GM12864 (cell line): ENCODE results near the gene TOP3B.

Source experiments
- DNase-seq: peaks from one replicate; pipeline ENCODE4 v3.0.0-alpha.2; 2011; ENCODE audit warnings: low read depth
- H3K4me3 ChIP-seq: 2 replicates; pipeline ENCODE4 v1.5.1; 2011; ENCODE audit warnings: mild to moderate bottlenecking, low read depth, low read length, control low read depth
- CTCF ChIP-seq: IDR thresholded peaks from 2 replicates; pipeline ENCODE4 v1.5.1; 2011; ENCODE audit warnings: low read depth, mild to moderate bottlenecking, moderate library complexity, low read length, control low read depth, inconsistent platforms; ENCODE audit errors: missing control alignments

The TOP3B gene

GRCh38 chr22:21963286-21963685, 19.3 kb downstream of the TOP3B start:
- no peak for DNase-seq

GRCh38 chr22:21962655-21962949, 20.0 kb downstream of the TOP3B start:
- TF ChIP-seq CTCF = no peak
- DNase-seq = no peak
- no peak overlapping the region for H3K4me3 ChIP-seq

More at GRCh38 chr22:21963286-21963685, 19.3 kb downstream of the TOP3B start:
- H3K4me3 ChIP-seq = no peak overlapping the region
- no peak for TF ChIP-seq CTCF

- H3K4me3 ChIP-seq = no peak overlapping the region
- DNase-seq = no peak
- TF ChIP-seq CTCF = no peak
These were observed 20.5 kb downstream of the TOP3B start for GRCh38 chr22:21961886-21962654.

- TF ChIP-seq CTCF = no peak
- no peak overlapping the region for H3K4me3 ChIP-seq
- DNase-seq = no peak
These were observed 21.3 kb downstream of the TOP3B start for GRCh38 chr22:21961127-21961867.

DNA sequence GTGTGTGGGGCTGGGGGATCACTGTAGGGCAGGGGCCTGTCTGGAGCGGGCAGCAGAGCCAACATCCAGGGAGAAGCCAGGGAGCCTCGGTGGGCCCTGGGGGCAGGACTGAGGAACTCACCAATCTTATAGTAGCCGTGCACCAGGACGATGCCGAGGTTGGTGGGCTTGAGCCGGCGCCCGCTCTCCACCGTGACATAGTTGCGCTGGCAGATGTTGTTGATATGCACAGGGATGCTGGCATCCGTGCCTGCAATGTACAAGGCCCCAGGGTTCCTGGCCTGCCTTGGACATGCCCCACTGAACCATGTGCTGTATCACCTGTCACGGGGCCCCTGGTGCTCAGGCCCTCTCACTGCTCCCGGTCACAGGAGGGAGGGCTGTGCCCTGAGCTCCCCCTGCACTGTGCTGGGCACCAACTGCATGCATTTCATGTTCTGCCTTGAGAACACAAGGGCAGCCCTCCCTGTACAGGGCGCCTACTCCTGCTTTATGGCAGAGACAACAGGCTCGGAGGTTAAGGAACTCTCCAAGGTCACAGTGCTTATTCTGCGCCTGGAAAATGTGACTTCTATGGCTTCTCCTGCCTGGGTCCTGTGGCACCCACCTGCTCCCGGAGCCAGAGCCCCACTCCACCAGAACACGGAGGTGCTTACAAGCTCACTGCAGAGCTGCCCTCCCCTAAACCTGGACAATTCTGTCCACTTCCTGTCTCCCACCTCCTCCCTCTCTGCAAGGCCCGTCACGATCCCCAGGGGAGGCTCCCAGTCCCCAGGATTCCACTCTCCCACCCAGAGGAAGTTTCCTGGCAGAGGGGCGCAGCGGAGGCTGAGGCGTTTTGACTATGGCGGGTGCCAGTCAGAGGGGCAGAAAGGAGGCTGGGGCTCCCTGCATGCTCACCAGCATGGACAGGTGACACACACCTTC, 22.1 kb downstream of the TOP3B start:
- TF ChIP-seq CTCF = no peak
- no peak for DNase-seq
- H3K4me3 ChIP-seq = no peak overlapping the region

DNA sequence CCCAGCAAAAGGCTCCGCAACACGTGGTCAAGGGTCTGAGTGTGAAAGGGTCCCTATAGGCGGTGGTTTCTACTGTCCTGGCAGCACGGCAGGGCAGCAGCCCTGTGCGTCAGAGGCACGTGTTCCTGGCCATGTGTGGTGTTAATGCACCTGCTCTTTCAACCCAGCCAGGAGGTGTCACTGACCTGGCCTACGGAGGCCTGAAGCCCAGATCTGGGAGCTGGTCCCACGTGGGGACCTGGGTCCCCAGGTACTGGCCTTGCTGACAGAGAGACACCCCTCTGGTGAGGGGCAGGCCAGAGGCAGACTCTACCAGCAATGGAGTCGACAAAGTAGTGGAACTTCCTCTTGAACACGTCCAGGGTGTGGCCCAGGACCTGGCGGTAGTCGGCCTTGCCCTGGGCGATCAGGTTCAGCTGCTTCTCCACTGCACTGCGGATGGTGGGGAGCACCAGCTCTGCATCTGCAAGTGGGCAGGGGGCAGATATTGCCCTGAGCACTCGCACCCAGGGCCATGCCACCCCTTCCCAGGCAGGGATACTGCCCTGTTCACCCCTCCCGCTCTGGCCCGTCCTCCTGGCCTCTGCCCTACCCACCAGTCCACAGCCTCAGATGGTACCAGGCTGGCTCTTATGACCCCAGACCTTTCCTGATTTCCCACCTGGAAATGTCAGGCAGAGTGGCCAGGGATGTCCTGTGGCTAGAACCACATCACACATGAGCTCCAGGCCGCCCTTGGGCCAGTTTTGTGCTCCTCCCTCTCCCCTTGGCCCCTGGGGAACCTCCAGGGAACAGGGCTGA, 23.1 kb downstream of the TOP3B start:
- no peak for DNase-seq
- no peak for TF ChIP-seq CTCF

More for the DNA sequence above, 23.1 kb downstream of the TOP3B start:
- H3K4me3 ChIP-seq = no peak overlapping the region
